ENCODE measurements around the gene CEMIP. TPM values are rescaled to one million over a fixed set of nuclear protein-coding genes. Genes with fewer than 3 reads are reported as not detected.

The CEMIP gene
- total RNA-seq, 1 donor: 131 TPM

GRCh38 chr15:80945605-80946004 lies 166.4 kb downstream of the CEMIP start:
- no peak for DNase-seq (ENCODE audit: low read depth)
- H3K4me3 ChIP-seq (ENCODE audit: low read depth, low read length): no peak overlapping the region
- TF ChIP-seq, protein P1, sequence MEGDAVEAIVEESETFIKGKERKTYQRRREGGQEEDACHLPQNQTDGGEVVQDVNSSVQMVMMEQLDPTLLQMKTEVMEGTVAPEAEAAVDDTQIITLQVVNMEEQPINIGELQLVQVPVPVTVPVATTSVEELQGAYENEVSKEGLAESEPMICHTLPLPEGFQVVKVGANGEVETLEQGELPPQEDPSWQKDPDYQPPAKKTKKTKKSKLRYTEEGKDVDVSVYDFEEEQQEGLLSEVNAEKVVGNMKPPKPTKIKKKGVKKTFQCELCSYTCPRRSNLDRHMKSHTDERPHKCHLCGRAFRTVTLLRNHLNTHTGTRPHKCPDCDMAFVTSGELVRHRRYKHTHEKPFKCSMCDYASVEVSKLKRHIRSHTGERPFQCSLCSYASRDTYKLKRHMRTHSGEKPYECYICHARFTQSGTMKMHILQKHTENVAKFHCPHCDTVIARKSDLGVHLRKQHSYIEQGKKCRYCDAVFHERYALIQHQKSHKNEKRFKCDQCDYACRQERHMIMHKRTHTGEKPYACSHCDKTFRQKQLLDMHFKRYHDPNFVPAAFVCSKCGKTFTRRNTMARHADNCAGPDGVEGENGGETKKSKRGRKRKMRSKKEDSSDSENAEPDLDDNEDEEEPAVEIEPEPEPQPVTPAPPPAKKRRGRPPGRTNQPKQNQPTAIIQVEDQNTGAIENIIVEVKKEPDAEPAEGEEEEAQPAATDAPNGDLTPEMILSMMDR (IDR thresholded peaks at IDR 0.05; ENCODE audit: insufficient read depth, low read depth, low read length): no peak

GRCh38 chr15:80946576-80946975 lies 167.4 kb downstream of the CEMIP start:
- TF ChIP-seq, protein P1 (IDR thresholded peaks at IDR 0.05; ENCODE audit: insufficient read depth, low read depth, low read length): no peak
- DNase-seq (ENCODE audit: low read depth): no peak
- H3K4me3 ChIP-seq (ENCODE audit: low read depth, low read length): no peak overlapping the region

DNA sequence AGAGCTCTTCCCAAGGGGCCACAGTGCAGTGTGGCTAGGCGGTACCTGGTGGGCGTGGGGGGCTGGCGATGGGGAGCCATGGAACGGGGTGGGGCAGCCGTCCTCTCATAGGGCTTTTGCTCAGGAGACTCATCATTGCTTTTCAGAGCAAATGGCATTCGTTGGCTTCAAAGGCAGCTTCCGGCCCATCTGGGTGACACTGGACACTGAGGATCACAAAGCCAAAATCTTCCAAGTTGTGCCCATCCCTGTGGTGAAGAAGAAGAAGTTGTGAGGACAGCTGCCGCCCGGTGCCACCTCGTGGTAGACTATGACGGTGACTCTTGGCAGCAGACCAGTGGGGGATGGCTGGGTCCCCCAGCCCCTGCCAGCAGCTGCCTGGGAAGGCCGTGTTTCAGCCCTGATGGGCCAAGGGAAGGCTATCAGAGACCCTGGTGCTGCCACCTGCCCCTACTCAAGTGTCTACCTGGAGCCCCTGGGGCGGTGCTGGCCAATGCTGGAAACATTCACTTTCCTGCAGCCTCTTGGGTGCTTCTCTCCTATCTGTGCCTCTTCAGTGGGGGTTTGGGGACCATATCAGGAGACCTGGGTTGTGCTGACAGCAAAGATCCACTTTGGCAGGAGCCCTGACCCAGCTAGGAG lies 169.6 kb downstream of the CEMIP start:
- TF ChIP-seq, protein P1 (IDR thresholded peaks at IDR 0.05; ENCODE audit: insufficient read depth, low read depth, low read length): no peak
- H3K4me3 ChIP-seq (ENCODE audit: low read depth, low read length): no peak overlapping the region
- DNase-seq (ENCODE audit: low read depth): no peak

- TF ChIP-seq, protein P1 (IDR thresholded peaks at IDR 0.05; ENCODE audit: insufficient read depth, low read depth, low read length): no peak
- DNase-seq (ENCODE audit: low read depth): no peak
These were observed 170.6 kb downstream of the CEMIP start for GRCh38 chr15:80949756-80950155.

DNA sequence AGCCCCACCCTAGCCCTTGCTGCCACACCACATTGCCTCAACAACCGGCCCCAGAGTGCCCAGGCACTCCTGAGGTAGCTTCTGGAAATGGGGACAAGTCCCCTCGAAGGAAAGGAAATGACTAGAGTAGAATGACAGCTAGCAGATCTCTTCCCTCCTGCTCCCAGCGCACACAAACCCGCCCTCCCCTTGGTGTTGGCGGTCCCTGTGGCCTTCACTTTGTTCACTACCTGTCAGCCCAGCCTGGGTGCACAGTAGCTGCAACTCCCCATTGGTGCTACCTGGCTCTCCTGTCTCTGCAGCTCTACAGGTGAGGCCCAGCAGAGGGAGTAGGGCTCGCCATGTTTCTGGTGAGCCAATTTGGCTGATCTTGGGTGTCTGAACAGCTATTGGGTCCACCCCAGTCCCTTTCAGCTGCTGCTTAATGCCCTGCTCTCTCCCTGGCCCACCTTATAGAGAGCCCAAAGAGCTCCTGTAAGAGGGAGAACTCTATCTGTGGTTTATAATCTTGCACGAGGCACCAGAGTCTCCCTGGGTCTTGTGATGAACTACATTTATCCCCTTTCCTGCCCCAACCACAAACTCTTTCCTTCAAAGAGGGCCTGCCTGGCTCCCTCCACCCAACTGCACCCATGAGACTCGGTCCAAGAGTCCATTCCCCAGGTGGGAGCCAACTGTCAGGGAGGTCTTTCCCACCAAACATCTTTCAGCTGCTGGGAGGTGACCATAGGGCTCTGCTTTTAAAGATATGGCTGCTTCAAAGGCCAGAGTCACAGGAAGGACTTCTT lies 171.3 kb downstream of the CEMIP start:
- H3K4me3 ChIP-seq (ENCODE audit: low read depth, low read length): no peak overlapping the region
- DNase-seq (ENCODE audit: low read depth): no peak
- TF ChIP-seq, protein P1 (IDR thresholded peaks at IDR 0.05; ENCODE audit: insufficient read depth, low read depth, low read length): no peak

More at GRCh38 chr15:80949756-80950155, 170.6 kb downstream of the CEMIP start:
- H3K4me3 ChIP-seq (ENCODE audit: low read depth, low read length): no peak overlapping the region

DNA sequence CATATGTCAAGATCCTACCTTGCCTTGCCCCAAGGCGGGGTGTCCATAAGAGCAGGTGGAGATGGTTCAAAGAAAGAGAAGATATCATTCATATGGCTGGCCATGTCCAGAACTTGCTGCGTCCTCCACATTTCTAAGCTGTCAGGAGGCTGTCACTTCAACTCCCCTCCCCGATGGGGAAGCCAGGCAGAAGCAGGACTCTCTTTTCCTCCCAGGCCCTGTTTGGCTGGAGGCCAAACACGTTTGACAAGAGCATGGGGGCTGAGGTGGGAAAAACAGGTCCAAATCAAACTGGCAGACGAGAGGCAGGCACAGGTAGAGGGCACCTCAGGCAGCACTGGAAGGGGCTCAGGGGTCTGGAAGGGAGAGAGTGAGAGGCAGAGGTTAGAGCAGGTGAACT lies 172.8 kb downstream of the CEMIP start:
- TF ChIP-seq, protein P1 (IDR thresholded peaks at IDR 0.05; ENCODE audit: insufficient read depth, low read depth, low read length): no peak
- H3K4me3 ChIP-seq (ENCODE audit: low read depth, low read length): no peak overlapping the region
- DNase-seq (ENCODE audit: low read depth): no peak
